ENCODE data around the gene KIFAP3.
"Not testable (repeated sequence)": the region's sequence is repeated elsewhere in the genome, so short reads cannot be mapped to it uniquely, and the experiment has no call there.

DNA sequence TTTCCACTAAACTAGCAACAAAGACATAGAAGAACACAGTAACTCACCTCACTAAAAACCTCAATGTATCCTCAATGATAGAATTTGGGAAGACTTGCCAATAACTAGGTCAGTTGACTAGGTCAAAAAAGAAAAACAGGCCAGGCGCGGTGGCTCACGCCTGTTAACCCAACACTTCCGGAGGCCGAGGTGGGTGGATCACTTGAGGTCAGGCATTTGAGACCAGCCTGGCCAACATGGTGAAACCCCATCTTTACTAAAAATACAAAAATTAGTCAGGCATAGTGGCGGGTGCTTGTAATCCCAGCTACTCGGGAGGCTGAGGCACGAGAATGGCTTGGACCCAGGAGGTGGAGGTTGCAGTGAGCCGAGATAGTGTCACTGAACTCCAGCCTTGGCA, 156.3 kb downstream of the KIFAP3 start:
- not testable (repeated sequence) for TF ChIP-seq YY1 (IDR thresholded peaks at IDR 0.05; ENCODE audit: insufficient read depth, insufficient read length); SUZ12 (IDR thresholded peaks at IDR 0.05; ENCODE audit: extremely low read depth, insufficient read depth, insufficient read length)

All from NT2/D1 (cell line).